Uterus (tissue), 2 donors: ENCODE results near the gene MPG.

Source experiments
- CTCF ChIP-seq, 4 experiments: fragments of 200-600 bp in 2 of 4; fragments of 450-650 bp in 2 of 4; sonication (generic) in 2 of 4; IDR thresholded peaks; one replicate each; pipeline ENCODE4 v1.5.1; 2016 to 2019; ENCODE audit warnings: antibody characterized with exemption in 4 of 4, mild to moderate bottlenecking in 2 of 4, moderate library complexity in 1 of 4
- POLR2A ChIP-seq, 2 donors: fragments of 450-650 bp; IDR thresholded peaks; one replicate each; pipeline ENCODE4 v1.6.1; 2016; ENCODE audit warnings: antibody characterized with exemption in 2 of 2, mild to moderate bottlenecking in 1 of 2, moderate library complexity in 1 of 2

- TF ChIP-seq CTCF (IDR thresholded peaks at IDR 0.05), result no peak
- no peak for TF ChIP-seq POLR2A (IDR thresholded peaks at IDR 0.05)
Measured at GRCh38 chr16:125011-125410, 47.0 kb downstream of the MPG start.
